Measurements from ENCODE around the gene SAXO1.

- TF ChIP-seq POLR2A (IDR thresholded peaks at IDR 0.05; ENCODE audit: low read length) (no peak), GATA1 (IDR thresholded peaks at IDR 0.05; ENCODE audit: low read depth, low read length) (no peak)
Observed at GRCh38 chr9:18982262-18982620, 50.8 kb downstream of the SAXO1 start.

Data from erythroblast (primary cell).